Measurements from ENCODE around the gene IQGAP1. TPM values are rescaled to one million over a fixed set of nuclear protein-coding genes. Genes with fewer than 3 reads are reported as not detected.

Gene IQGAP1
- total RNA-seq, 1 donor from 2014 or later = 227 TPM

- no peaks in the 10 kb centered on the region for H3K9me3 Mint-ChIP-seq
- peaks cover 49% of the 10 kb centered on the region for H3K4me1 Mint-ChIP-seq
- DNase-seq (no peak), ATAC-seq (ENCODE audit: low read depth) (no peak)
- H3K36me3 Mint-ChIP-seq (ENCODE audit: low read depth) = peaks cover 81% of the 10 kb centered on the region
- CTCF ChIA-PET = interaction anchor here (1.1 to 7.7 kb wide), 2 partner anchors 117 to 160 kb away, joined by 4 to 77 read pairs; no protein-coding TSS in a partner anchor
- no peak for TF ChIP-seq CTCF (IDR thresholded peaks at IDR 0.05)
- H3K27ac Mint-ChIP-seq = no peak overlapping the region
- H3K4me3 Mint-ChIP-seq = no peak overlapping the region
- intact Hi-C loops (cut with micrococcal nuclease) = loop anchor here (10.0 kb wide), 2 partner anchors 55 to 215 kb away; no protein-coding TSS in a partner anchor
- POLR2A ChIA-PET = no interaction called here
- H3K27me3 Mint-ChIP-seq = no peaks in the 10 kb centered on the region
Observed at GRCh38 chr15:90479656-90480055, 91.6 kb downstream of the IQGAP1 start.

- ChIA-PET CTCF (interaction anchor here (1.5 to 7.7 kb wide), 4 partner anchors 18 to 453 kb away, joined by 3 to 77 read pairs (median 24); no protein-coding TSS in a partner anchor), POLR2A (interaction anchor here (0.6 kb wide), 1 partner anchor 138 kb away, joined by 3 read pairs; no protein-coding TSS in a partner anchor)
- intact Hi-C loops (cut with micrococcal nuclease) = loop anchor here (10.0 kb wide), 1 partner anchor 214 kb away; no protein-coding TSS in a partner anchor
- TF ChIP-seq CTCF (IDR thresholded peaks at IDR 0.05) = no peak
- no peak overlapping the region for H3K4me3 Mint-ChIP-seq
- DNase-seq = no peak
- peak; percentile 58 for ATAC-seq (ENCODE audit: low read depth)
- H3K36me3 Mint-ChIP-seq (ENCODE audit: low read depth) = peaks cover 90% of the 10 kb centered on the region
- H3K27ac Mint-ChIP-seq = no peak overlapping the region
- H3K9me3 Mint-ChIP-seq = no peaks in the 10 kb centered on the region
- no peaks in the 10 kb centered on the region for H3K27me3 Mint-ChIP-seq
- peaks cover 49% of the 10 kb centered on the region for H3K4me1 Mint-ChIP-seq
Observed at GRCh38 chr15:90481023-90481422, 93.0 kb downstream of the IQGAP1 start.

- TF ChIP-seq CTCF (IDR thresholded peaks at IDR 0.05) = no peak
- Mint-ChIP-seq H3K4me1 (peaks cover 48% of the 10 kb centered on the region), H3K4me3 (no peak overlapping the region), H3K27ac (no peak overlapping the region), H3K9me3 (no peaks in the 10 kb centered on the region), H3K36me3 (ENCODE audit: low read depth) (peaks cover 90% of the 10 kb centered on the region), H3K27me3 (no peaks in the 10 kb centered on the region)
- intact Hi-C loops (cut with micrococcal nuclease) = loop anchor here (1.0 to 10.0 kb wide), 4 partner anchors 120 to 212 kb away; no protein-coding TSS in a partner anchor
- no peak for ATAC-seq (ENCODE audit: low read depth)
- no peak for DNase-seq
- ChIA-PET POLR2A (interaction anchor here (0.6 to 0.9 kb wide), 2 partner anchors 10 to 120 kb away, joined by 3 read pairs; no protein-coding TSS in a partner anchor), CTCF (interaction anchor here (0.8 to 7.7 kb wide), 13 partner anchors 13 to 403 kb away, joined by 3 to 77 read pairs (median 4); no protein-coding TSS in a partner anchor)
Observed at GRCh38 chr15:90482124-90483011, 94.3 kb downstream of the IQGAP1 start.

- H3K36me3 Mint-ChIP-seq (ENCODE audit: low read depth) = peaks cover 90% of the 10 kb centered on the region
- H3K4me1 Mint-ChIP-seq = peaks cover 43% of the 10 kb centered on the region
- DNase-seq (no peak), ATAC-seq (ENCODE audit: low read depth) (no peak)
- H3K9me3 Mint-ChIP-seq = no peaks in the 10 kb centered on the region
- ChIA-PET POLR2A (no interaction called here), CTCF (interaction anchor here (0.8 to 7.7 kb wide), 9 partner anchors 16 to 403 kb away, joined by 3 to 77 read pairs (median 8); no protein-coding TSS in a partner anchor)
- TF ChIP-seq CTCF (IDR thresholded peaks at IDR 0.05) = no peak
- no peak overlapping the region for H3K27ac Mint-ChIP-seq
- H3K4me3 Mint-ChIP-seq = no peak overlapping the region
- intact Hi-C loops (cut with micrococcal nuclease) = loop anchor here (10.0 kb wide), 1 partner anchor 212 kb away; no protein-coding TSS in a partner anchor
- no peaks in the 10 kb centered on the region for H3K27me3 Mint-ChIP-seq
Observed at GRCh38 chr15:90483012-90483307, 94.9 kb downstream of the IQGAP1 start.

GRCh38 chr15:90483637-90484036 lies 95.6 kb downstream of the IQGAP1 start:
- TF ChIP-seq CTCF (IDR thresholded peaks at IDR 0.05) = no peak
- H3K27me3 Mint-ChIP-seq = no peaks in the 10 kb centered on the region
- no peak for DNase-seq
- intact Hi-C loops (cut with micrococcal nuclease) = loop anchor here (10.0 kb wide), 1 partner anchor 211 kb away; no protein-coding TSS in a partner anchor
- H3K4me1 Mint-ChIP-seq = peaks cover 37% of the 10 kb centered on the region
- peaks cover 87% of the 10 kb centered on the region for H3K36me3 Mint-ChIP-seq (ENCODE audit: low read depth)
- ATAC-seq (ENCODE audit: low read depth) = no peak
- no peak overlapping the region for H3K4me3 Mint-ChIP-seq
- POLR2A ChIA-PET = no interaction called here
- H3K9me3 Mint-ChIP-seq = no peaks in the 10 kb centered on the region
- CTCF ChIA-PET = interaction anchor here (2.2 to 7.7 kb wide), 4 partner anchors 114 to 402 kb away, joined by 10 to 77 read pairs (median 26); no protein-coding TSS in a partner anchor
- H3K27ac Mint-ChIP-seq = no peak overlapping the region
